Renal pelvis (tissue), 4 donors: Measurements from ENCODE around the gene NKAPD1. TPM values are rescaled to one million over a fixed set of nuclear protein-coding genes. Genes with fewer than 3 reads are reported as not detected.
"Not testable (repeated sequence)": the region's sequence is repeated elsewhere in the genome, so short reads cannot be mapped to it uniquely, and the experiment has no call there.

Experiments used
- DNase-seq: peaks from one replicate; pipeline ENCODE4 v3.0.0-alpha.2; 2013
- polyA plus RNA-seq, 3 donors: library from polyadenylated mRNA; unstranded; fragments of 120-200 nt; gene quantifications; one replicate each; pipeline ENCODE4 v1.2.1, GENCODE V29; 2013; ENCODE audit not compliant: insufficient read length in 3 of 3

Gene NKAPD1
- polyA plus RNA-seq, 3 donors, result 49.4 to 60.6 (median 54.4) TPM

DNA sequence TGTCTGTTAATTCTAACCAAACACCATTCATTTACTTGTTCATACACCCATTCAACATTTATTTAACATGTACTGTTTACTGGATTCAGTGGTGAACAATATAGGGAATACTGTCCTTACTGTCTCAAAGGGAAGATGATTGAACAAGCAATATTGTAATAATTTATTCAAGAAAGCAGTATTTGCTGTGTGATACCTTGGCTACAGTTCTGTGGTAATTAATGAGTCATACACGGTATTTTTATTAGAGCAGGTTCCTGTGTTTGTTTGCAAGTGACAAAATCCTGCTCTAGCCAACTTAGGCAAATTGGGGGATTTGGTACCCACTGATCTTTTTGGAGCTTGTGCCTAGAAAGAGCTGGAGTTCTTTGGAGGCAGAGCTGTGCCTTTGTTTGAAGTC is 16.0 kb upstream of the NKAPD1 start:
- DNase-seq, result no peak

- no peak for DNase-seq
Observed at GRCh38 chr11:112062923-112063322, 11.2 kb upstream of the NKAPD1 start.

DNA sequence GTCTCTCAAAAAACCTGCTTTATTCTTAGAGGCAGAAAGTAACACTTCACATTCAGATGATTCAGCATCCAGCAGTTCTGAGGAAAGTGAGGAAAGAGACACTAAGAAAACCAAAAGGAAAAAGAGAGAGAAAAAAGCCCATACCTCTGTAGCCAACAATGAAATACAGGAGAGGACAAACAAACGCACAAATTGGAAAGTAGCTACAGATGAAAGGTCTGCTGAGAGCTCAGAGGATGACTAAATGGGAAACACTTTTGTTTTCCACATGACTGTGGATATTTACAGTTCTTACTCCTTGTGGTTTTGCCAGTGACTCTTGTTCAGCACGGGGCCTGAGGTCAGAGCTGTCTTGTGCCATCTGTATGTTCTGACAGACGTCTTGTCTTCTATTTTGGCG is 8.6 kb downstream of the NKAPD1 start:
- no peak for DNase-seq

- DNase-seq, result peak; percentile 4
Observed at GRCh38 chr11:112085822-112086421, 11.8 kb downstream of the NKAPD1 start.

DNA sequence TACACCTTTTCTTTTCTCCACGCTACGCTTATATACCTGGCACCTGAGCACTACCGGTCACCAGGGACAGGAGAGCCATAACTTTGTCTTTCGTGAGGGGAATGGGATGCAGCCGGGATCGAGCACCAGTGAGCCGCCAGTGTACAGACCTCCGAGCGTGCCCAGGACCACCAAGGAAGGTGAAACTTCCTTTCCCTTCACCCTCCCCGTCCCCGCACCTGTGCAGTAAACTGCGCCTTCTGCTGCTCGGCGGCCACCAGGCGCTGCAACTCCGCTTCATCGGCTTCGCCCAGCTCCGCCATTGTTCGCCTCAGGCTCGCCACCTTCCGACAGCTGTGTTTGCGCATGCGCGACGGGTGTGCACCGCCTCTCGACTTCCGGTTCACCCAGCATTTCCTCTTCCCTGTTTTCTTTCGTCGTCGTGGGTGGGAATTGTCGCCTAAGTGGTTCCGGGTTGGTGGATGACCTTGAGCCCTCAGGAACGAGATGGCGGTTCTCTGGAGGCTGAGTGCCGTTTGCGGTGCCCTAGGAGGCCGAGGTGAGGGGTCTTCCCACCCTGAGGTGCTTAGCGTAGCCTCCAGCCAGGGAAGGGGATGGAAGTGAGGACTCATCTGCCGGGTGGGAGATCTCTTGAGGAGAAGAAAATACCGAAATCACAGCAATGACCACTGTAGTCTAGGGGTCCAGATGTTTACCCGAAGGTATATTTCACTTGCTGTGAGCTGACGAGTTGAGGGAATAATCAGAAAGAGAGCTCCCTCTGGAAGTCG is 12.5 kb downstream of the NKAPD1 start, which contains the start of the genes SDHD and TIMM8B:
SDHD (plus strand) TSS at position 452 of the 770 bp plus-strand sequence; CDS start at position 487, 35 bp downstream.
TIMM8B (minus strand) TSS at position 335 of the 770 bp plus-strand sequence; CDS start at position 302, 33 bp downstream.
- DNase-seq, result peak; percentile 98

DNA sequence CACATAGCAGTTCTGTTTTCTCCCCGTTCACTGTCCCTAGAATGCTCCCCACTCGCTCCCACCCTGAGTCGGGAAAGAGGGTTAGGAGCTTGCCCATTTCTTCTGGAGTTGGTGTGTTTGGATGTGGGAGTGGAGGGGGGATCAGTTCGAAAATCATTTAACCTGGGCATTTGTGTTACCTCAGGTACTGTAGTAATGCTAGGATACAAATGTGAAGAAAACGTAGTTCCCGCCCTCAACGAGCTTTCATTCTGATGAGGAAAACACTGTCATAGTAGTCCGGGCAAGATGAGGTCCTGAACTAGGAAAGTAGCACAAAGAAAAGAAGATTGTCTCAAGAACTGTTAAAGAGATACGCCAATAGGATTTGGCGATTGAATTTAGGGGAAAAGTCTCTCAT is 13.1 kb downstream of the NKAPD1 start:
- no peak for DNase-seq

DNA sequence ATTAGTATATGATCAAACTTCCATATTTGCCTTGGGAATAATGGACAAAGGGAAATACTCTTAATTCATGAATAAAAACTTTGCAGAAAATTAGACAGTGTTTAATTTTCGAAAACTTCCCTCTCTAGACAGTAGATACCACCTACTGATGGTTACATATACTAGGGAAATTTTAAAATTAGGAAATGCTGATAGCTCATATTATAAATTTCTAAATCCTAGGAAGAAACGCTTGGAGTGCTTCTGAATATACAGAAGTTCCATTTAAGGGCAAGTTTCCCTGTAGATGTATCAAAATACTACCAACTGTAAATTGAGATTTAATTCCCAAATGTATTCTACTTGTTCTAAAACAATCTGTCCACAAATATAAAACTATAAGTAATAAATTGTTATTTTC is 21.2 kb downstream of the NKAPD1 start:
- DNase-seq, result not testable (repeated sequence)

DNA sequence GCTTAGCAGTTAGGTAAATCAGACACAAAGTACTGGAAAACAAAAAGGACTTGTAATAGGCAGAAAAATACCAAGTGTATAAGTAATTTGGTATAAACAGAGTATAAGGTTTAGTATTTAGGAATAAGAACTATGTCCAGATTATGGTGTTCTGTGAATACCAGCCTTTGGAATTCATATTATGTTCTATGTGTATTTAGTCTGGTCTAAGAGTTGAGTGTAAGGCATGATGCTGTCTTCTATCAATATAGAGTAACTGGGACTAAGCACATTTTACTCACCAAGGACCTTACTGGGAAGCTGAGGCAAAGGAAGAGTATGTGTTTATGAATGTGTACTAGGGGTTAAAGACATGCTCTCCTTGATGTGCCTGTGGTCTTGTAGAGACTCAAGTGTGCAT is 22.1 kb downstream of the NKAPD1 start:
- no peak for DNase-seq

GRCh38 chr11:112097734-112098528 is 23.8 kb downstream of the NKAPD1 start:
- no peak for DNase-seq

DNA sequence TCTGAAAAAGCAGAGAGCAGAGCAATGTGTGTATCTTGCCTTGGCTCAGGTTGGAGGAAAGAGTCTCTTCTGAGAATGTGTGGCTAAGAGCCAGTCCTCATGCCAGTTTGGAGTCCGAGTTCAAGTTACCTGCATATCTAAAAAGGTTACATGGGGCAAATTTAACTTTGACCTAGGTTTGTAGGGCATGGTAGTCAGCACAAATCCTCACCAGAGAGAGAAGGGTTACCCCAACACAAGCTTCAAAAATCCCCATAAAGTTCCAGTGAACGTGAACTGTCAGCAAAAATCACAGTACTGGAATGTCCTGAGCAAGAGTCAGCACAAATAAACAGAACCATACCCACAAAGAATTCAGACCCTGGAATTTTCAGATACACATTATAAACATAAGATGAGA is 26.4 kb downstream of the NKAPD1 start:
- no peak for DNase-seq

GRCh38 chr11:112103446-112103845 is 29.3 kb downstream of the NKAPD1 start:
- DNase-seq, result no peak

GRCh38 chr11:112106070-112106469 is 32.0 kb downstream of the NKAPD1 start:
- no peak for DNase-seq

GRCh38 chr11:112113539-112114457 is 39.7 kb downstream of the NKAPD1 start:
- DNase-seq, result peak; percentile 33

DNA sequence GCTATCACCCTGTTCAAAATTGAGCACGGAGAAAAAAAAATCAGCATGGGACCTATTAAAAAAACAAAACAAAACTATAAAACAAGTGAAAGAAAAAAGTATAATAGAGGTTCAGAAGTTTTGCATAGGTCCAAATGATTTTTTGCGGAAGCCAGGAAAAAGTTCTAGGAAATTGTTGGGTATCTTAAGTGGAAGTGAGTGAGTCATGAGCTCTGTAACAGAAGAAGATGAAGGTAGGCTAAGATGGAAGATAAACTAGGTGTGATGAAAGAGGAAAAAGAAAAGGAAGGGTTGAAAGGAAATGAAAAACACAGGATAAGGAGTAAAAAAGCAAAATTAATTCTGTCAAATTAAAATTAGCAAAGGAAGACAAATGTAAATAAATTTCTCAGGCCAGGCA is 40.4 kb downstream of the NKAPD1 start:
- DNase-seq, result no peak

DNA sequence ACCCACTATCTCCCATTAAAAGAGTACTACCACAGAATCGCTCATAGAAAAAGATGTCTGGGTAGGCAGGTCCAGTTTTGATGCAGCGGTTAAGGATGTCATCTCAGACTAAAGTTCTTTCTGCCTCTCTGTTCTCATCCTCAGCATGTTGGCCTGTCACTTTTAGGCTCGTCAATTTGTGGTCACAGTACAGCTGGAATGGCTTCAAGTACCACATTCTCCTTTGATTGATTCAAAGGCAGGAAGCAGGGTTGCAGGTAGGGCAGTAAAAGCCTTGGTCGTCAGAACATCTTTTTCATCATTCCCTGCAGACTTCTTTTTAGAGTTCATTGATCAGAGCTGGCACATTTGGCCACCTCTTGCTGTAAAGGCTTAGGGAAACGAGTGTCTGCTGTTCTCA is 41.3 kb downstream of the NKAPD1 start:
- DNase-seq, result no peak

DNA sequence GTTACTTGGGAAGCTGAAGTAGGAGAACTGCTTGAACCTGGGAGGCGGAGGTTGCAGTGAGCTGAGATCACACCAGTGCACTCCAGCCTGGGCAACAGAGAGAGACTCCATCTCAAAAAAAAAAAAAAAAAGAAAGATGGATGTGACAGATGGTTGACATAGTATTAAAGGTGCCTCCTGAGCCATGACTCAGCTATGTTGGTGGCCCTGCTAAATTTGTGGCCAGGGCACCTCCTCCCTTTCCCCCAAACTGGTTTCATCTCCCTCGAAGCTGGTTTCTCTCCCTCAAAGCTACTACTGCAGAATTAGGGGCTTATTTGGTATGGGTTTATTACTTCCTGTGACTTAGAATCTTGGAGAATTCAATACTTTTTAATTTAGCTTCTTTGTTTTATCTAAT is 44.1 kb downstream of the NKAPD1 start:
- no peak for DNase-seq

- DNase-seq, result no peak
Observed at GRCh38 chr11:112121981-112122615, 48.0 kb downstream of the NKAPD1 start.

DNA sequence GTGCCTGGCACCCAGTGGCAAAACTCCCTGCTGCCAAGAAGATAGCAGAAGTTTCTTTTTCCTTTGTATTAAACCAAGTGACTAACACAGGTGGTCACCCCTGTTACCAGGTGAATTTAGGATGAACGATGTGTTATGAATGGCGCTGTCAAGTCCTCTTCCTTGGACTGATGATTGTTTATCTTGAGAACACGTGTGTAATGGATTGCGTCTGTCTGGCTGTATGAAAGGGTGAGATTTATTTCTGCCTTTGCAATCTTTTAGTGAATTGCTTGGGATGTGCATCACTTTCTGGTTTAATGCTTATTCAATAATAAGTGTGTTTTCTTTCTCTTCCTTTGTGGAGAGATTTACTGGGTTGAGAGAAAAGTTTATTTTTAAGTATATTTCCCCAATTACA is 49.0 kb downstream of the NKAPD1 start:
- DNase-seq, result no peak

- no peak for DNase-seq
Observed at GRCh38 chr11:112127056-112127455, 53.0 kb downstream of the NKAPD1 start.

GRCh38 chr11:112128483-112129121 is 54.5 kb downstream of the NKAPD1 start:
- DNase-seq, result no peak
